SJCRH30 (cell line): Measurements from ENCODE around the gene OTULIN. TPM values are rescaled to one million over a fixed set of nuclear protein-coding genes. Genes with fewer than 3 reads are reported as not detected.

Source experiments
- DNase-seq, 2 experiments: peaks; one replicate each; pipeline ENCODE4 v3.0.0-alpha.2; 2015 to 2020
- H3K27ac ChIP-seq: fragments of 250-450 bp; sonication (Bioruptor Pico); 2 replicates; pipeline ENCODE4 v1.5.1; 2020; ENCODE audit warnings: mild to moderate bottlenecking, moderate library complexity
- H3K27me3 ChIP-seq: fragments of 250-450 bp; sonication (Bioruptor Pico); 2 replicates; pipeline ENCODE4 v1.5.1; 2020; ENCODE audit warnings: mild to moderate bottlenecking, moderate library complexity
- H3K36me3 ChIP-seq: fragments of 250-450 bp; sonication (Bioruptor Pico); 2 replicates; pipeline ENCODE4 v1.5.1; 2020; ENCODE audit warnings: mild to moderate bottlenecking, moderate library complexity
- H3K4me1 ChIP-seq: fragments of 250-450 bp; sonication (Bioruptor Pico); 2 replicates; pipeline ENCODE4 v1.5.1; 2020; ENCODE audit warnings: mild to moderate bottlenecking, moderate library complexity
- H3K4me3 ChIP-seq: fragments of 250-450 bp; sonication (Bioruptor Pico); 2 replicates; pipeline ENCODE4 v1.5.1; 2020; ENCODE audit warnings: mild to moderate bottlenecking, moderate library complexity
- H3K9me3 ChIP-seq: fragments of 250-450 bp; sonication (Bioruptor Pico); replicated peaks from 2 replicates; pipeline ENCODE4 v1.5.1; 2020; ENCODE audit warnings: mild to moderate bottlenecking, moderate library complexity
- total RNA-seq: library from RNA; depleted of rRNA; stranded (reverse); fragments of >200 nt; shearing (Covaris generic); gene quantifications from 2 replicates; pipeline ENCODE4 v1.2.3, GENCODE V29; 2014; rRNA removed

The OTULIN gene
- total RNA-seq = 16.9 and 18.2 TPM in 2 replicates

DNA sequence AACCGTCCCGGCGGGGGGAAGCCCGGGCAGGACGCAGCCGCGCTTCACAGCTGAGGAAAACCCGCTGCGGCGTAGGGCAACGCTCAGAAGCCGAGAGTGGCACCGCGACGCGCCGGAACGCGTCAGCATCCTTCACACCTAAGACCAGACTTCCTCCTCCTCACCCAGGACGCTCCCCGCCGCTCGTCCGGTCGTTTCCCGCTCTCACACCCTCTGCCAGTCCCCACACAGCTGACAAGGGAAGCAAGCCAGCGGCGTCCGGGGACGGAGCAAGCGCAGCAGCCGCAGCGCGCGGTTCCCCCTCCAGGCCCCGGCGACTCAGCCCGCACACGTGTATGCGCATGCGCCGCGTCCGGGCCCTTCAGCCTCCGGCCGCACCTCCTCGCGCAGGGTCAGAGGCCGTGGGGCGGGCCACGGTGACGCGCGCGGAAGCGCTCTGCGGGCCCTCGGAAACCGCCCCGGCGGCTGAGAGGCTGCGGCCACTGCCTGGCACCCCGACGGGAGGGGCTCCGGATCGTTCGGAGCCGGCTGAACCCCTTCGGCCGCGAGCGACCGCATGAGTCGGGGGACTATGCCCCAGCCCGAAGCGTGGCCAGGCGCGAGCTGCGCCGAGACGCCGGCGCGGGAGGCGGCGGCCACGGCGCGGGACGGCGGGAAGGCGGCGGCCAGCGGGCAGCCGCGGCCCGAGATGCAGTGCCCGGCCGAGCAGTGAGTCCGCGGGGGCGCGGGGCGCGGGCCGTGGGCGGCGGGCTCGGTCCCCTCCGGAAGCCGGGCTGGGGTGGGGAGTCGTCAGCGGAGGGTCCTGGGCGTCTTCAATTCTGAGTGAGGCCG lies at the start of gene OTULIN:
Gene OTULIN, plus strand, starts transcription at position 449 of the 831 bp plus-strand sequence. Its CDS starts 108 bp downstream, at position 557.
- H3K36me3 ChIP-seq = no peaks in the 10 kb centered on the region
- H3K27me3 ChIP-seq = no peaks in the 10 kb centered on the region
- DNase-seq = peak; percentile 87 to 88
- no peaks in the 10 kb centered on the region for H3K9me3 ChIP-seq
- peak within 1 kb of the TSS; percentile 59 for H3K27ac ChIP-seq
- H3K4me3 ChIP-seq = peak within 1 kb of the TSS; percentile 79
- H3K4me1 ChIP-seq = no peaks in the 10 kb centered on the region

DNA sequence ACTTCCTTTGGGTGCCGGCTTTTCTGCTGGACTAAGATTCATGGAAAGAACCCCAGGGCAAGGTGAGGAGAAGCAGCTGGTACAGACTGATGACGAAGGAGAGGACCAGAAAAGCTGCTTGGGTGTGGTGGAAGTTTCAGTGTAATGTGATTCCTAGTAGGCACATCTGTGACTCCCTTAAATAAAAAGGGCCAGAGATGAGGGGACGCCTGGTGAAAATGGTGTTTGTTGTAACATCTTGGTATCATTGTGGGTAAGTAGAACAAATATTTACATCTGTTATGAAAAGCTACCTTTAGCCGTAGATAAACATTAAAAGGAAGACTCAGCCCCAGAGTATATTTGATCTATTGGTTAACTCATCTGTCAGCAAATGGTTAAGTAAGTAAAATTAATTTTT lies 49.2 kb upstream of the OTULIN start:
- no peak overlapping the region for H3K4me3 ChIP-seq
- H3K27me3 ChIP-seq = no peaks in the 10 kb centered on the region
- H3K27ac ChIP-seq = no peak overlapping the region
- peaks cover 3% of the 10 kb centered on the region for H3K36me3 ChIP-seq
- peaks cover 32% of the 10 kb centered on the region for H3K4me1 ChIP-seq
- H3K9me3 ChIP-seq = no peaks in the 10 kb centered on the region
- DNase-seq = peak in 1 of 2 experiments; percentile 18

GRCh38 chr5:14617441-14617840 lies 47.1 kb upstream of the OTULIN start:
- no peak overlapping the region for H3K4me3 ChIP-seq
- peak; percentile 89 to 95 for DNase-seq
- H3K27ac ChIP-seq = peak overlapping the region; percentile 90
- H3K27me3 ChIP-seq = no peaks in the 10 kb centered on the region
- no peaks in the 10 kb centered on the region; the same call in none of the 2 replicates for H3K36me3 ChIP-seq
- H3K9me3 ChIP-seq = no peaks in the 10 kb centered on the region
- H3K4me1 ChIP-seq = peaks cover 32% of the 10 kb centered on the region

DNA sequence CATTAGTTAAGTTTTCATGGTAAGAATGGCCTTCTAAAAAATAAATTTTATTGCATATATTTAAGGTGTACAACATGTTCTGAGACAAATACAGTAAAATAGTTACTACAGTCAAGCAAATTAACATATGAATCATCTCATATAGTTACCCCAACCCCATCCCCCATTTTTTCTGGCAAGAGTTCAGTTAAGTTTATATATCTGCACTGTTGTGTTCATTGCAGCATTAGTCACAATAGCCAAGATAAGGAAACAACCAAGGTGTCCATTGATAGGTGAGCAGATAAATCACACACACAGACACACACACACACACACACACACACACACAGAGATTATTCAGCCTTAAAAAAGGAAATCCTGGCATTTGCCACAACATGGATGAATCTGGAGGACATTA lies 37.2 kb upstream of the OTULIN start:
- no peaks in the 10 kb centered on the region for H3K27me3 ChIP-seq
- no peak overlapping the region for H3K27ac ChIP-seq
- H3K36me3 ChIP-seq = no peaks in the 10 kb centered on the region
- no peaks in the 10 kb centered on the region for H3K4me1 ChIP-seq
- H3K4me3 ChIP-seq = no peak overlapping the region
- no peaks in the 10 kb centered on the region for H3K9me3 ChIP-seq
- no peak for DNase-seq

DNA sequence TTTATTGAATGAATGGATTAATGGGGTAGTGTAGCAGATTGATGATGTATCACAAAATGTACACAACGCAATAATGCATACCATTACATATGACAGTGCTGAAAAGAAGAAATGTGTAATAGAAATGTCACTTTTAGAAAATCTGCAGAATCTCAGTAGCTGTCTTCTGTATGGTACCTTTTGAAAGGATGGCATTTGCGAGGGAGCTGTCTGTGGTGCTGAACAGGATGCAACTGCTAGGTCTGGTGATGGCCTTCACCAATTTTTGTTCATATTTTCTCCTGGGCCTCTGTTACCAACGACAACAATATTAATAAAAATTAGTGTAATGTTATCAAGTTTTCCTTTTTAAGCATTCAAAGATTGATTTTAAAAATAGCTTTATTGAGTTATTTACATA lies 36.2 kb upstream of the OTULIN start:
- H3K36me3 ChIP-seq = no peaks in the 10 kb centered on the region
- no peaks in the 10 kb centered on the region for H3K27me3 ChIP-seq
- H3K9me3 ChIP-seq = no peaks in the 10 kb centered on the region
- peak; percentile 47 to 74 for DNase-seq
- no peak overlapping the region for H3K27ac ChIP-seq
- no peaks in the 10 kb centered on the region for H3K4me1 ChIP-seq
- H3K4me3 ChIP-seq = no peak overlapping the region

- Histone ChIP-seq H3K27ac (no peak overlapping the region), H3K4me1 (no peaks in the 10 kb centered on the region), H3K4me3 (no peak overlapping the region), H3K27me3 (no peaks in the 10 kb centered on the region), H3K36me3 (no peaks in the 10 kb centered on the region), H3K9me3 (no peaks in the 10 kb centered on the region)
- no peak for DNase-seq
These were observed 33.8 kb upstream of the OTULIN start for GRCh38 chr5:14630671-14631070.

GRCh38 chr5:14635656-14636055 lies 28.9 kb upstream of the OTULIN start:
- Histone ChIP-seq H3K9me3 (no peaks in the 10 kb centered on the region), H3K27me3 (no peaks in the 10 kb centered on the region), H3K4me1 (no peaks in the 10 kb centered on the region), H3K27ac (no peak overlapping the region), H3K36me3 (no peaks in the 10 kb centered on the region), H3K4me3 (no peak overlapping the region)
- no peak for DNase-seq

GRCh38 chr5:14640765-14641164 lies 23.8 kb upstream of the OTULIN start:
- H3K9me3 ChIP-seq = no peaks in the 10 kb centered on the region
- H3K4me3 ChIP-seq = no peak overlapping the region
- no peak for DNase-seq
- H3K4me1 ChIP-seq = no peaks in the 10 kb centered on the region
- H3K27me3 ChIP-seq = no peaks in the 10 kb centered on the region
- no peak overlapping the region for H3K27ac ChIP-seq
- no peaks in the 10 kb centered on the region for H3K36me3 ChIP-seq

DNA sequence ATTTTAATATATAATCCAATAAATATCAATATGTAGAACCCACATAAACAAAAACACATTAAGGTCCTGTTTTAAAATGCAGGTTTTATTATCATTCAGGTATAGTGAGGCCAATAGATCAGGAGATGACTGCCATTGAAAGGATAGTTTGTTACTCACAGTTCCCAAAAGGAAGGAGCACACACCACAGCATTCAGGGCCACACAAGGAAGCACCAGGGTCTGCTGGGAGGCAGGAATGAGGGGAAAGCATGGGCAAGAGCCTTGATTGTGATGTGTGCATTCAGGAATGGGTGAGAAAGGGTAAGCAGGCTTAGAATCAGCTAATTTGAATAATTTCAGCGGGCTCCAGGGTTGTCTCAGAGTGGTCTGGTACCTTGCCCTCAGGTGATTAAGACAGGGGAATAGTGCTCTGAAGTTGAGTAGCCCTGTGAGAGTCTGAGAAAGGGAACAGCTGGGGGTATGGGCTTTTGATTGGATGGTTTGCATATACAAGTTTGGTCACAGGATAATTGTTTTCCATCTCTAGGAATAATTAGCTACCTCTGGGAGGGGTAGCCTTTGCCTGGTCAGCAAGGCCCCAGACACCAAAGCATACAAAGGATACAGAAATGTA lies 19.8 kb upstream of the OTULIN start:
- no peak overlapping the region for H3K4me3 ChIP-seq
- H3K27ac ChIP-seq = no peak overlapping the region
- H3K4me1 ChIP-seq = no peaks in the 10 kb centered on the region
- H3K9me3 ChIP-seq = no peaks in the 10 kb centered on the region
- no peaks in the 10 kb centered on the region for H3K36me3 ChIP-seq
- peak; percentile 2 to 16 for DNase-seq
- no peaks in the 10 kb centered on the region for H3K27me3 ChIP-seq

GRCh38 chr5:14650052-14650451 lies 14.5 kb upstream of the OTULIN start:
- Histone ChIP-seq H3K4me1 (no peaks in the 10 kb centered on the region), H3K36me3 (no peaks in the 10 kb centered on the region), H3K27ac (no peak overlapping the region), H3K9me3 (no peaks in the 10 kb centered on the region), H3K4me3 (no peak overlapping the region), H3K27me3 (no peaks in the 10 kb centered on the region)
- no peak for DNase-seq

GRCh38 chr5:14655146-14655741 lies 9.3 kb upstream of the OTULIN start:
- Histone ChIP-seq H3K27me3 (no peaks in the 10 kb centered on the region), H3K4me3 (no peak overlapping the region), H3K27ac (no peak overlapping the region), H3K9me3 (no peaks in the 10 kb centered on the region), H3K4me1 (no peaks in the 10 kb centered on the region), H3K36me3 (no peaks in the 10 kb centered on the region)
- DNase-seq = peak in 1 of 2 experiments; percentile 14

GRCh38 chr5:14656898-14657297 lies 7.6 kb upstream of the OTULIN start:
- no peak for DNase-seq
- no peaks in the 10 kb centered on the region for H3K27me3 ChIP-seq
- H3K9me3 ChIP-seq = no peaks in the 10 kb centered on the region
- no peak overlapping the region for H3K4me3 ChIP-seq
- H3K36me3 ChIP-seq = no peaks in the 10 kb centered on the region
- no peaks in the 10 kb centered on the region for H3K4me1 ChIP-seq
- H3K27ac ChIP-seq = no peak overlapping the region

GRCh38 chr5:14659821-14660607 lies 4.5 kb upstream of the OTULIN start:
- H3K4me3 ChIP-seq = no peak overlapping the region
- no peak for DNase-seq
- no peak overlapping the region for H3K27ac ChIP-seq
- no peaks in the 10 kb centered on the region for H3K4me1 ChIP-seq
- no peaks in the 10 kb centered on the region for H3K9me3 ChIP-seq
- no peaks in the 10 kb centered on the region for H3K36me3 ChIP-seq
- H3K27me3 ChIP-seq = no peaks in the 10 kb centered on the region

- H3K27ac ChIP-seq = no peak overlapping the region
These were observed 3.7 kb upstream of the OTULIN start for GRCh38 chr5:14660833-14661232.

More at GRCh38 chr5:14660833-14661232, 3.7 kb upstream of the OTULIN start:
- DNase-seq = no peak
- no peaks in the 10 kb centered on the region for H3K4me1 ChIP-seq
- no peak overlapping the region for H3K4me3 ChIP-seq
- no peaks in the 10 kb centered on the region for H3K9me3 ChIP-seq
- H3K36me3 ChIP-seq = no peaks in the 10 kb centered on the region
- H3K27me3 ChIP-seq = no peaks in the 10 kb centered on the region
